K562 (cell line): ENCODE results near the gene ALKBH8. TPM values are rescaled to one million over a fixed set of nuclear protein-coding genes. Genes with fewer than 3 reads are reported as not detected.

ENCODE experiments used
- ATAC-seq: fragments of 200-7000 bp; cut with Tn5 transposase; 3 replicates; pipeline ENCODE4 v1.9.1; 2020; ENCODE audit warnings: moderate library complexity
- BruUV-seq: library from RNA; stranded (reverse); fragments of 400-500 nt; replicated peaks from 2 replicates; lab custom pipeline; 2021; lab: Mats Ljungman, UMichigan
- CTCF ChIA-PET: fragments of 300-600 bp; formaldehyde crosslinking; extraction: SDS; loops from one replicate; lab custom pipeline; 2021; ENCODE audit warnings: low intra/inter-chr PET ratio; lab: Yijun Ruan, JAX
- POLR2A ChIA-PET: fragments of 300-600, 350-650 bp; sonication (Branson Sonifier 250); formaldehyde crosslinking; extraction: SDS; loops from one replicate; lab custom pipeline; 2021; ENCODE audit warnings: antibody characterized with exemption, inconsistent platforms; lab: Yijun Ruan, JAX
- DNase-seq, 4 experiments: peaks; one replicate each; pipeline versions ENCODE4 v3.0.0 to v3.0.0-alpha.2; 2011 to 2018; ENCODE audit warnings: low spot score in 3 of 4, mixed read lengths in 3 of 4; ENCODE audit errors: extremely low read depth in 1 of 4
- FAIRE-seq: peaks from 2 replicates; lab custom pipeline; 2011; peaks lifted over from hg19 to GRCh38; lab: Jason Lieb, UNC
- H2AFZ ChIP-seq: 2 replicates; pipeline ENCODE4 v1.6.0; 2011; ENCODE audit warnings: low read depth, low read length, control low read depth, inconsistent platforms
- H3K27ac ChIP-seq: fragments of 200-600 bp; 3 replicates; pipeline ENCODE4 v1.8.0; 2011; ENCODE audit warnings: low read depth, mild to moderate bottlenecking, control low read depth, inconsistent platforms, low read length, moderate library complexity, mixed read lengths; ENCODE audit errors: extremely low read depth
- H3K27me3 ChIP-seq, 2 experiments: fragments of 300-600 bp in 1 of 2; 2 replicates in 1 of 2; 3 replicates in 1 of 2; pipeline versions ENCODE4 v1.6.0 to v1.8.0; 2011; ENCODE audit warnings: inconsistent platforms in 2 of 2, low read length in 2 of 2, mild to moderate bottlenecking in 1 of 2, mixed read lengths in 1 of 2, moderate library complexity in 1 of 2; ENCODE audit not compliant: control insufficient read depth in 2 of 2, insufficient read depth in 2 of 2
- H3K36me3 ChIP-seq: fragments of 300-600 bp; 3 replicates; pipeline ENCODE4 v1.8.0; 2011; ENCODE audit warnings: mild to moderate bottlenecking, low read length, inconsistent platforms; ENCODE audit not compliant: control insufficient read depth, insufficient read depth
- H3K4me1 ChIP-seq, 2 experiments: fragments of 200-600 bp in 1 of 2; replicated peaks in 1 of 2; 2 replicates in 1 of 2; 3 replicates in 1 of 2; pipeline versions ENCODE4 v1.5.1 to v1.8.0; 2011; ENCODE audit warnings: inconsistent platforms in 2 of 2, low read length in 2 of 2, mild to moderate bottlenecking in 1 of 2, mixed read lengths in 1 of 2, moderate library complexity in 1 of 2; ENCODE audit not compliant: control insufficient read depth in 2 of 2, insufficient read depth in 2 of 2
- H3K4me2 ChIP-seq: 2 replicates; pipeline ENCODE4 v1.6.1; 2011; ENCODE audit warnings: low read length, control low read depth, inconsistent platforms, mixed read lengths; ENCODE audit not compliant: insufficient read depth
- H3K4me3 ChIP-seq: fragments of 200-600 bp; sonication (generic), shearing (Covaris generic); 2 replicates; pipeline ENCODE4 v1.5.1; 2016; ENCODE audit warnings: control low read depth, inconsistent platforms
- H3K79me2 ChIP-seq: fragments of 200-600 bp; 3 replicates; pipeline ENCODE4 v1.8.0; 2011; ENCODE audit warnings: low read length, inconsistent platforms; ENCODE audit not compliant: control insufficient read depth, insufficient read depth
- H3K9ac ChIP-seq, 2 experiments: 2 replicates each; pipeline versions ENCODE4 v1.6.0 to v1.6.1; 2011; ENCODE audit warnings: low read depth in 2 of 2, low read length in 2 of 2, control low read depth in 1 of 2, inconsistent platforms in 1 of 2, mild to moderate bottlenecking in 1 of 2, mixed read lengths in 1 of 2; ENCODE audit not compliant: insufficient read depth in 1 of 2
- H3K9me1 ChIP-seq: one replicate; pipeline ENCODE4 v1.6.0; 2011; ENCODE audit warnings: inconsistent platforms, mild to moderate bottlenecking, low read length, moderate library complexity; ENCODE audit not compliant: control insufficient read depth, insufficient read depth
- H3K9me3 ChIP-seq: replicated peaks from 2 replicates; pipeline ENCODE4 v1.5.1; 2011; ENCODE audit warnings: low read depth, low read length, inconsistent platforms; ENCODE audit not compliant: control insufficient read depth, insufficient read depth
- H4K20me1 ChIP-seq: replicated peaks from 2 replicates; pipeline ENCODE4 v1.6.1; 2011; ENCODE audit warnings: low read length, inconsistent platforms, mixed read lengths; ENCODE audit not compliant: control insufficient read depth, insufficient read depth
- C11orf30 ChIP-seq: fragments of 450-650 bp; IDR thresholded peaks from 2 replicates; pipeline ENCODE4 v1.6.1; 2016; ENCODE audit warnings: low read depth, mild to moderate bottlenecking
- CAMTA2 ChIP-seq: fragments of 250-450 bp; sonication (Bioruptor Pico); conservative IDR thresholded peaks from 2 replicates; pipeline ENCODE4 v1.5.1; 2022
- CBX1 ChIP-seq: sonication (generic); IDR thresholded peaks from 2 replicates; pipeline ENCODE4 v1.6.1; 2016; ENCODE audit warnings: antibody characterized with exemption, low read depth, mild to moderate bottlenecking
- CSDE1 ChIP-seq, 2 experiments: fragments of 450-650 bp; IDR thresholded peaks; 2 replicates each; pipeline ENCODE4 v1.6.1; 2016; ENCODE audit warnings: mild to moderate bottlenecking in 1 of 2
- HLTF ChIP-seq: fragments of 450-650 bp; IDR thresholded peaks from 2 replicates; pipeline ENCODE4 v1.6.1; 2016
- IFI16 ChIP-seq: fragments of 250-450 bp; sonication (Bioruptor Pico); IDR thresholded peaks from 2 replicates; pipeline ENCODE4 v2.1.2; 2022; ENCODE audit warnings: mild to moderate bottlenecking, inconsistent platforms
- NCOR1 ChIP-seq: fragments of 450-650 bp; IDR thresholded peaks from 2 replicates; pipeline ENCODE4 v1.6.1; 2016; ENCODE audit warnings: mild to moderate bottlenecking, moderate library complexity
- NR3C1 ChIP-seq: sonication (generic); formaldehyde crosslinking; IDR thresholded peaks from 2 replicates; pipeline ENCODE4 v1.8.1; 2022; ENCODE audit warnings: missing genetic modification reagents
- RBFOX2 ChIP-seq: fragments of 200-400 bp; formaldehyde crosslinking; IDR thresholded peaks from 2 replicates; pipeline ENCODE4 v1.6.1; 2017; ENCODE audit warnings: low read depth, mild to moderate bottlenecking, low read length, moderate library complexity
- SAFB ChIP-seq: fragments of 200-400 bp; formaldehyde crosslinking; IDR thresholded peaks from 2 replicates; pipeline ENCODE4 v1.6.1; 2017; ENCODE audit warnings: low read depth, low read length, borderline replicate concordance
- SIRT6 ChIP-seq: IDR thresholded peaks from one replicate; pipeline ENCODE4 v1.6.1; 2012; ENCODE audit warnings: low read depth, mild to moderate bottlenecking, control low read depth, inconsistent platforms, low read length, moderate library complexity
- ZNF217 ChIP-seq: sonication (generic); formaldehyde crosslinking; IDR thresholded peaks from 2 replicates; pipeline ENCODE4 v1.8.0; 2022; ENCODE audit warnings: mild to moderate bottlenecking, missing genetic modification reagents
- ZNF239 ChIP-seq: fragments of 250-450 bp; sonication (Bioruptor Pico); IDR thresholded peaks from 2 replicates; pipeline ENCODE4 v1.4.0; 2020; ENCODE audit warnings: mild to moderate bottlenecking
- ZNF318 ChIP-seq, 2 experiments: fragments of 450-650 bp; IDR thresholded peaks; 2 replicates each; pipeline ENCODE4 v1.6.1; 2016; ENCODE audit warnings: mild to moderate bottlenecking in 2 of 2, borderline replicate concordance in 1 of 2, low read depth in 1 of 2, moderate library complexity in 1 of 2
- ZNF551 ChIP-seq: fragments of 250-450 bp; sonication (Bioruptor Pico); IDR thresholded peaks from 2 replicates; pipeline ENCODE4 v1.5.0; 2021; ENCODE audit warnings: mild to moderate bottlenecking, moderate library complexity
- ZSCAN32 ChIP-seq: fragments of 450-650 bp; formaldehyde crosslinking; IDR thresholded peaks from 2 replicates; pipeline ENCODE4 v1.4.0; 2020; ENCODE audit warnings: mild to moderate bottlenecking, moderate library complexity
- WGBS: fragments of 100-300 bp; shearing (Covaris generic); methylation state at CpG from one replicate; pipeline ENCODE4 v1.1.6; 2016; ENCODE audit warnings: low coverage, mixed read lengths; ENCODE audit not compliant: insufficient coverage; ENCODE audit errors: missing lambda C conversion rate; 5-methylcytosine and 5-hydroxymethylcytosine counted together
- in situ Hi-C: fragments of 300-500 bp; cut with MboI; formaldehyde crosslinking; loops from 4 replicates; pipeline ENCODE4 v1.15.0; 2018; ENCODE audit warnings: inconsistent platforms, mixed read lengths
- intact Hi-C: fragments of 100-400 bp; cut with micrococcal nuclease; formaldehyde crosslinking; loops from 2 replicates; pipeline ENCODE4 v1.14.2; 2022
- polyA plus RNA-seq, 8 experiments: library from polyadenylated mRNA; depleted of rRNA in 4 of 8; stranded (reverse) in 5 of 8; unstranded in 3 of 8; fragments of >200 nt; fragmentation: Nextera tagmentation in 2 of 8; fragmentation: Illumina TruSeq in 1 of 8; extraction: Ambion mirVana in 2 of 8; extraction: Trizol in 1 of 8; gene quantifications; 2 replicates each; pipeline versions ENCODE4 v1.2.1 to v1.2.3, GENCODE V29; 2011 to 2014; ENCODE audit warnings: inconsistent platforms in 1 of 8, missing spikeins in 1 of 8
- total RNA-seq, 7 experiments: library from RNA; depleted of rRNA in 6 of 7; stranded (reverse); fragments of >200 nt in 6 of 7; fragmentation: Illumina TruSeq in 2 of 7; extraction: Trizol in 2 of 7; gene quantifications; 2 replicates each; pipeline versions ENCODE4 v1.2.1 to v1.2.3, GENCODE V29; 2011 to 2021; ENCODE audit warnings: low replicate concordance in 1 of 7

The ALKBH8 gene
- total and polyA plus RNA-seq, 9 of the 15 experiments (the other 6 are each of a cell fraction or from before 2014, with no cell fraction given) = 4.3 to 14.4 (median 9.1) TPM

- no peak for FAIRE-seq
- Histone ChIP-seq H3K36me3 (no peaks in the 10 kb centered on the region), H3K4me3 (no peak overlapping the region), H3K9me1 (no peaks in the 10 kb centered on the region), H3K27ac (no peak overlapping the region), H4K20me1 (no peaks in the 10 kb centered on the region), H3K9ac (no peak overlapping the region), H2AFZ (no peak overlapping the region), H3K79me2 (no peaks in the 10 kb centered on the region), H3K4me2 (no peak overlapping the region), H3K27me3 (no peaks in the 10 kb centered on the region; a peak in 1 of 5 replicates), H3K4me1 (no peaks in the 10 kb centered on the region), H3K9me3 (no peaks in the 10 kb centered on the region)
- ChIA-PET POLR2A (no interaction called here), CTCF (no interaction called here)
- intact Hi-C loops (no loop called here), in situ Hi-C loops (no loop called here)
- WGBS = 0% methylated on average over 1 of the region's 1 CpG
- no TSS peak for BruUV-seq
- DNase-seq = no peak
- no peak for TF ChIP-seq CBX1
- no peak for TF ChIP-seq RBFOX2
- TF ChIP-seq CAMTA2 (CRISPR knock-in tag) = no peak
- no peak for TF ChIP-seq ZNF239 (CRISPR knock-in tag)
- TF ChIP-seq ZNF551 (CRISPR knock-in tag) = no peak
- TF ChIP-seq ZNF318 (IDR thresholded peaks at IDR 0.05; ENCODE audit: borderline replicate concordance in 1 of 2, low read depth in 1 of 2) = no peak
- TF ChIP-seq SAFB = no peak
- TF ChIP-seq NCOR1 = no peak
- TF ChIP-seq NR3C1 (CRISPR knock-in tag) = no peak
- no peak for TF ChIP-seq SIRT6
- TF ChIP-seq ZSCAN32 (CRISPR knock-in tag) = no peak
- TF ChIP-seq IFI16 (CRISPR knock-in tag) = no peak
- TF ChIP-seq ZNF217 (CRISPR knock-in tag) = no peak
- no peak for TF ChIP-seq C11orf30
- no peak for TF ChIP-seq HLTF
- no peak for TF ChIP-seq CSDE1 (IDR thresholded peaks at IDR 0.05)
- ATAC-seq = no peak
Measured at GRCh38 chr11:107472966-107473365, 92.6 kb downstream of the ALKBH8 start.
